ENCODE results near the gene CNOT8.

CNOT8 gene

DNA sequence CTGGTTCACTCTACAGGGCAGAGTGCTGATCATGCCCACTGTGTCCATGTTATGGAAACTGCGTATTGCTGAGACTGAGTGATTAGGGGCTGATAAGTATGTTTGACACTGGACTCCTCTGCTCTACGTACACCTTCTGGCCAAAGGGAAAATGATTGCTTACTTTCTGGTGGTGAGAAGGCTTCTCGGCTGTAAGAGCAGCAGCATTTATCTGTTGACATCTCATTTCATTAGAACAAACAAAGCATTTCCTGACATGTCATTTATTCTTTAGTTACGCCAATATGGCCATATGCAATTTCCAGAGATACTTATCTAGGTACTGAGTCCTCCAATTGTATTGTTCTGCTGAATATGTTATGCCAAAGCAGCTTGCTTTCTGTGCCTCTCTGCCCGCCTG lies 13.6 kb upstream of the CNOT8 start:
- no peak for FAIRE-seq
- DNase-seq (ENCODE audit: insufficient read length, low spot score), result no peak
- no peak for TF ChIP-seq POLR2A (IDR thresholded peaks at IDR 0.05; ENCODE audit: low read depth, low read length)

DNA sequence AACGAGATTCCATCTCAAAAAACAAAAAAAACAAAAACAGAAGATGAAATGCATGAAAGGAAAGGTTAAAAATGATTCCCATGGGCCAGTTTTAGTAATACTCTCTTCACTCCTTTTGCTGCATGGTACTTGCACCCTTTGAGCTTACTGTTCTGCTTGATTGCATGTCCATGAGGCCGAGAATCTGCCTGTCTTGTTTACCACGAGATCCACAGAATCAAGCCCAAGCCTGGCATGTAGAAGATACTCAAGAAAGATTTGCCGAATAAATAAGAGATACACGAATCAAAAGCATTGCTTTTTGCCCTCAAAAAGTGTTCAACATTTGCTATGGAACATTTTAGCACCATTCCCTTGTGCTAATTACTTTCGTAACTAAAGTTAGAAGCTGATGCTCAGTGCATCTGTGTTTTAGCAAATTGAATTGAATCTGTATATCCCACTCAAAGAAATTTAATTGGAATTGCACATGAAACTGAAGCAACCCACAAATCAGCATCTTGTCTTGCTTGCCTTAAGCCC lies 9.1 kb upstream of the CNOT8 start:
- no peak for TF ChIP-seq POLR2A (IDR thresholded peaks at IDR 0.05; ENCODE audit: low read depth, low read length)
- FAIRE-seq (no peak), DNase-seq (ENCODE audit: insufficient read length, low spot score) (no peak)

DNA sequence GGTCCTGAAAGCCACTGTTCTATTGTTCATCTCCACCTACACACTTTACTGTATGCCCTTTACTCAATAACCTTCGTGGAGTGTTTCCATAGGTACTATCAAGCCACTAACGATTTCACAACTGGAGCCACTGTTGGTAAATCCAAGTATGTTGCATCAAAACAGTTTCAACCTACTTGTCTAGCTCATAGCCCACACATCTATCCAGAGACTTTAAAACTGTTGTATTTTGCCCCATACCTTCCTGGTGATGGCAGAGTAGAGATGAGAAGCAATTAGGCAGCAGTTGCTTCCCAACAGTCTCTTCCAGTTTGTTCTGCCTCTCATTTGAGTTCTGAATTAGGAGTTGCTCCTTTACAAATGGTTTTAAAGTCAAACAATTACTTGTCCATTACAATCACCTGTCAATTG lies 8.6 kb upstream of the CNOT8 start:
- TF ChIP-seq POLR2A (IDR thresholded peaks at IDR 0.05; ENCODE audit: low read depth, low read length), result no peak
- no peak for DNase-seq (ENCODE audit: insufficient read length, low spot score)
- FAIRE-seq, result no peak

DNA sequence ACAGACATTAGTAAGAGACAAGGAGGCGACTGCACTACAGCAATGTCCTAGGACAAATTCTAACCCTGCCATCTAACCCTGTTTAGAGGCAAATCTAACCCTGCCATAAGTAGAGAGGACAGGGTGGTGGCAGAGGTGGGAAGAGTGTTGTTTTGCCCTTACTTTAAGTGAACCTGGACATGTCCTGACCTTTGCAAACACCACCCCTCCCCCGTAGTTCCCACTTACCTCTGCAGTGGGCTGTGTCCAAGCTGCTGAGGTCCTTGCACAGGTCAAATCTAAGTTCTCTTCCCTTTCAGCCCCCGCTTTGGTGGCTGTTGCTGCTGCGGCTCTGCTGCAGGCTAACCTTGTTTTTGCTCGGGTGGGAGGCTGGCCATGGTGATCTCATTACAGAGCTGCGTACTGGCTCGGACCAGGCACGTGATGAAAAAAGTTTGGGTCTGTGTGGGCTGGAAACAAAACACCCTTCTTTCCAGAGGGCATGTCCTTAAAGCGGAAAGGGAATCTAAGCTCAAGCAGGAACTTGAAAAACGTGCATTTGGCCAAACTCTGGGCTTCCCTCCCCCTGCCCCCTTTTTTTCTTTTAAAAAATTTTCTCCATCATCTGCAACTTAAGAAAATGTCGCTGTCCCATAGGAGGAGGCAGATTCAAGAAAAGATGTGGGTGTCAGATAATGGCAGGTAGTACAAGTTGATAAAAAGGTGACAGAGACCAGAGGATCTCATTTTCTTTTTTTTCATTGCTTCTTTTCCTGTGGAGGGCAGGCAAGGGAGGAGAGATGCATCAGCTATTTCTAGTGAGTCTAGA lies 8.0 kb upstream of the CNOT8 start, which contains the start of gene FAXDC2:
TSS of gene FAXDC2 (minus strand) at position 349 of the 808 bp plus-strand sequence. CDS start 12,425 bp downstream, outside the sequence.
- FAIRE-seq (no peak), DNase-seq (ENCODE audit: insufficient read length, low spot score) (no peak)
- no peak for TF ChIP-seq POLR2A (IDR thresholded peaks at IDR 0.05; ENCODE audit: low read depth, low read length)

DNA sequence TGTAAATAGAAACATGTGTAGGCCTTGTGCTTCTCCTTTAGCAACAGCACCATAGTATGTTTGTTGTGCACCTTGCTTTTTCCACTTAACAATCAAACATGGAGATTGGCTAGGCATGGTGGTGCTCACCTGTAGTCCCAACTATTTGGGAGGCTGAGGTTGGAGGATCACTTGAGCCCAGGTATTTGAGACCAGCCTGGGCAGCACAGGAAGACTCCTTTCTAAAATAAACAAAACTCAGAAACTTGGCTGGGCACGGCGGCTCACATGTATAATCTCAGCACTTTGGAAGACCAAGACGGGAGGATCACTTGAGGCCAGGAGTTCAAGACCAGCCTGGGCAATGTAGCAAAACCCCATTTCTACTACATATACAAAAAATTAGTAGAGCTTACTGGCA lies 7.1 kb upstream of the CNOT8 start:
- TF ChIP-seq POLR2A (IDR thresholded peaks at IDR 0.05; ENCODE audit: low read depth, low read length), result no peak
- DNase-seq (ENCODE audit: insufficient read length, low spot score) (no peak), FAIRE-seq (no peak)

DNA sequence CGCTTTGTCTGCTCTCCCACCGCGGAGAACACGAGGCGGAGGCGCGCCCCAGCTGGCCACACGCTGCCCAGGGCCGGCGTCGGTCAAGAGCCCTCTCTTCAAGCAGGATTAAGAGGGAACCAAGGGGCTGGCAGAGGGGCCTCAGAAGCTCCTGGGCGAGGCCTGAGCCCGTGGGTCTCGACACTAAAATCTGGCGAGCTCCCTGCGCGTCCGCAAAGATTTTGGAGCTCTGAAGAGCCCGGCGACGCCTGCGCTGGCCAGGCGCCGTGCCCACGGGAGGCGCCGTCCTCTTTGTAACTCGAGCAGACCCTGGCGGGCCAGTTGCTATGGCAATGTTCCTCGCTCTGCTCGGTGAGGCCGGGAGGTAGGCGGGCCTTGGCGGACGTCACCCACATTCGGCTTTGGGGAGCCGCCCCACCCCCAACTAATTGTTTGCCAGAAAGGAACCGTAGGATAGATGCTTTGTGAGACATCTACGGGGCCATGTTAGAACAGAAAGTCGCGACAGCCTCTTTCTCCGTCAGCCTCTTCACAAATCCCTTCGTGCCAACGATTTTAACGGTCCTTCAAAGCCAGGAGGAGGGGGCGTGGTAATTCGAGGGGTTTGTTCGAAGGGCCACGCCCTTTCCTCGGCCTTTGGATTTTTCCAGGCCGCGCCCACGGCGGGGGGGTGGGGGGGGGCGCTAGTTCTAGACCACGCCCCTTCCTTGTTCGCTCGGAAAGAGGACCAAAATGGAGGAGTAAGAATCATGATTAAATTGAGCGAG lies 714 bp upstream of the CNOT8 start:
- DNase-seq (ENCODE audit: insufficient read length, low spot score) (peak; percentile 84), FAIRE-seq (no peak)
- TF ChIP-seq POLR2A (IDR thresholded peaks at IDR 0.05; ENCODE audit: low read depth, low read length), result peak; percentile 77

DNA sequence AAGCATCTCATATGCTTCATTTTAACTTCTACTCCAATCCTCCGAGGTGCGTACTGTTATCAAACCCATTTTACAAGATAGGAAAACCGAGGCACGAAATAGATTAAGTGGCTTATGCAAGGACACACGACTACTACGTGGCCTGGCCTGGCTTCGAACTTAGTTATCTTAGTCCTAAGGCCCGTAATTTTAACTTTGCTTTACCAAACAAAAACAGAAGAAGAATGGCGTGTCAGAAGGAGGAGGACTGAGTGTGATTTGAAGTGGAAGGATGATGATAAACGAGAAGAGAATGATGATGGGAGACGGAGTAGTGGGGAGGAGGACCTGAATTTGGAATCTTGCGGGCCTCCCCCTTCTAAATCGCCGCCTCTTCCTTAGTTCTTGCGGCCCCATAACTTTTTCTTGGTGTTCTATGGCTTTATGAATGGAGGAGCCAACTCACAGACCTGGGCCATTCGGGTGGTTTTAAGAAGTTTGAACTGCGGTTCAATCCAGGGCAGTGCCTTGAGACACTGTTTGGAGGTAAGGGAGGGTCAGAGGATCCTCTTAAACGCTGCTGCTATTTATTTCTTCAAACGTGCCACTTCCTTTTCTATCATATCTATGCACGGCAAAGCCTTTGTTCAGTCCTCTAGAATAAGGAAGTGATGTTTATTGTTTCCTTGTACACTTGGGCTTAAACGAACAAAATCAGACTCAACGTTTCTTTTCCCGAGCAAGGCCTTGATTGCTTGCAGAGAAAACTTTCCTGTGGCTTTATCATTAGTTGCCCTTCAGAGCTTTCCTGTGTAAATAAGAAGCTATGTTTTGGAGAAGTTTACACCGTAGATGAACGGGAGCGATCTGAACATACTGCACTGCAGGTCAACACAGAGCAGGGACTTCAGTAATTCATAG lies 795 bp downstream of the CNOT8 start:
- FAIRE-seq, result no peak
- no peak for DNase-seq (ENCODE audit: insufficient read length, low spot score)
- no peak for TF ChIP-seq POLR2A (IDR thresholded peaks at IDR 0.05; ENCODE audit: low read depth, low read length)

DNA sequence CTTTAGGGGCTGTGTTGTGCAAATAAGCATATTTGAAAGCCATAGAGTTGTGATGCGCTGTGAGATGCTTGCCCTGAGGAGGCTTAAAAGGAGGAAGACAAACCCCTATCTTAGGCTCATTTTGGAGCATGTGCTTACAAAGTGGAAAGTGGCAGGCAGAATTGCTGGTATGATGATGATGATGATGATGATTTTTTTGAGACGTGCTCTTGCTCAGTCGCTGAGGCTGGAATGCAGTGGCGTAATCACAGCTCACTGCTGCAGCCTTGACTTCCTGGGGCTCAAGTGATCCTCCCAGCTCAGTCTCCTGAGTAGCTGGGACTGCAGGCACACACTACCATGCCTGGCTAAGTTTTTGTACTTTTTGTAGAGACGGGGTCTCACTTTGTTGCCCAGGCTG lies 1.7 kb downstream of the CNOT8 start:
- no peak for TF ChIP-seq POLR2A (IDR thresholded peaks at IDR 0.05; ENCODE audit: low read depth, low read length)
- FAIRE-seq, result no peak
- no peak for DNase-seq (ENCODE audit: insufficient read length, low spot score)

DNA sequence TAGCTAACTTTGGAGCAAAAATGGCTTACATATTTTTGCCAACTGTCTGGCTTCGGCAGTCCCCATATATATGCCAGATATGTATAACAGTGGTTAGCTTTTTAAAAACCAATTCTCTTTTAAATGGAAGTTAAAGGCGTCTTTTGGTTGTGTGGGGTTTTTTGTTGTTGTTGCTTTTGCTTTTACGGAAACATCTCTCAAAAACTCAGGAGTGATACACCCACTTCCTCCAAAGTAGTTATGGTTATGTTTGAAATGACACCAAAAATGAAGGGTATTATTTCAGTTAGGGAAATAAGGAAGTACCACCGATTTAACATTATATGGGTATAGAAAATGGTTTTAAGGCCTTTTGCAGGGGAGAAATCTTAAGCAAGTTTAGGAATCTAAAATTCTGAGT lies 2.3 kb downstream of the CNOT8 start:
- TF ChIP-seq POLR2A (IDR thresholded peaks at IDR 0.05; ENCODE audit: low read depth, low read length), result no peak
- no peak for FAIRE-seq
- DNase-seq (ENCODE audit: insufficient read length, low spot score), result no peak

DNA sequence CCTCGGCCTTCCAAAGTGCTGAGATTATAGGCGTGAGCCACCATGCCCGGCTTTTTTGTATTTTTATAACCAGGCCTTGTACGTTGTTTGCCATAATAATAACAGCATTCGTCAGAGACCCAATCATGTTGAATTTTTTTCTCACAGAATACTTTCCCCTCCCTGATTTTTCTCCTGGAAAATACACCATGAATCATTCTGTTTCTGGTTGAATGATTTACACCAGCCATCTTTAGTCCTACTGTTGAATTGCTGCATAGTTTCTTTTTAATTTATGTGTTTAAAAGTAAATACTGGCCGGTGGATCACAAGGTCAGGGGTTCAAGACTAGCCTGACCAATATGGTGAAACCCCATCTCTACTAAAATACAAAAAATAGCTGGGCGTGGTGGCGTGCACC lies 3.5 kb downstream of the CNOT8 start:
- TF ChIP-seq POLR2A (IDR thresholded peaks at IDR 0.05; ENCODE audit: low read depth, low read length), result no peak
- DNase-seq (ENCODE audit: insufficient read length, low spot score) (no peak), FAIRE-seq (no peak)

DNA sequence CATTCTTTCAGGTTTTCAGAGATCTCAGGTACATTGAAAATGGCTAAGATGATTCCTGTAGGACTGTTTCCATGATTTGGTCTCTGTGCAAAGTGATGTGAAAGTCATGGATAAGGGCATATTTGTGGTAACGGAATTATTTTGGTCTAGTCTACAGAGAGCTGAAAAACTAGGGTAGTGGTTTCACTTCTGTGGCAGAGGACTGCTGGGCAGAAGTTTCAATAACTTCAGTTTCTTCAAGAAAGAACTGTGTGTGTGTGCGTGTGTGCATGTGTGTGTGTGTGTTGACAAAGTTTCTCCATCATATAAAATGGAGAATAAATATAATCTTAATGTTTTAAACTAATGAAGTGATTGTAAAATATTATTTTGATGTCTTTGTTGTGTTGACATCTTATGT lies 4.3 kb downstream of the CNOT8 start:
- DNase-seq (ENCODE audit: insufficient read length, low spot score), result no peak
- no peak for TF ChIP-seq POLR2A (IDR thresholded peaks at IDR 0.05; ENCODE audit: low read depth, low read length)
- no peak for FAIRE-seq

DNA sequence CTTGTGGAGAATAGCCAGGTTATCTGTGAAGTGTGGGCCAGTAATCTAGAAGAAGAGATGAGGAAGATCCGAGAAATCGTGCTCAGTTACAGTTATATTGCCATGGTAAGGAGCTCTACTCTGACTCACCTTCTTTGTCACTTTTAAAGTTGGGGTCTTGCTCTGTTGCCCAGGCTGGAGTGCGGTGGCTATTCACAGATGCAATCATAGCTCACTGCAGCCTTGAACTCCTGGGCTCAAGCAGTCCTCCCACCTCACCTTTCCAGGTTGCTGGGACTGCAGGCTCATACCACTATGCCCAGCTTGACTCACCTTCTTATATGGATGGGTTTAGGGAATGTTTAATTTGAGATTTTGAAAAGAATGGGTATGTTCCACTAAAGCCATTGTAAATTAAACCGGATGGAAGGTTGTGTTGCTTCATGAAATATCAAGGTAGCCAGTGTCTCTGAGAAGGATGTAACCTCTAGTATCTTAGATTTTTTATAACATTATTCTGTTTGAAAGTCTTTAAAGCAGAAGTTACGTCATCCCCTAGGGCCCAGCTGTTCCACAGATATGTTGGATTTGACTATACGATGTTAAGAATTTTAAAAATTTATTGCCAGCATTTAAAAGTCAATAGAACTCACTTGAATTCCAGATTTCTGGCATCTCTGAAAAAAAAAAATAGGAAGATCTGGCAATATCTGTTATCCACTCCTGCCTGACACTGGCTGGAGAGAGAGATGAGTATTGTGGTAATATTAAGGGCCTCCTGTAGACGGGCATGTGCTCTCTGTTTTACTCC lies 5.1 kb downstream of the CNOT8 start:
- no peak for DNase-seq (ENCODE audit: insufficient read length, low spot score)
- no peak for FAIRE-seq
- TF ChIP-seq POLR2A (IDR thresholded peaks at IDR 0.05; ENCODE audit: low read depth, low read length), result no peak

Measured in H54 (cell line).